ENCODE data around the gene C1QTNF12.
A peak's percentile ranks its signal among the peaks of the same experiment; 100 is the strongest.
"Not testable (repeated sequence)": the region's sequence is repeated elsewhere in the genome, so short reads cannot be mapped to it uniquely, and the experiment has no call there.

Gene C1QTNF12

GRCh38 chr1:1259540-1259939 lies 13.0 kb upstream of the C1QTNF12 start:
- no peak for DNase-seq (ENCODE audit: low read depth)

- DNase-seq (ENCODE audit: low read depth) = no peak
Observed at GRCh38 chr1:1259119-1259488, 12.6 kb upstream of the C1QTNF12 start.

GRCh38 chr1:1256956-1257871 lies 10.7 kb upstream of the C1QTNF12 start:
- no peak for DNase-seq (ENCODE audit: low read depth)

- no peak for DNase-seq (ENCODE audit: low read depth)
Observed at GRCh38 chr1:1255611-1256010, 9.1 kb upstream of the C1QTNF12 start.

DNA sequence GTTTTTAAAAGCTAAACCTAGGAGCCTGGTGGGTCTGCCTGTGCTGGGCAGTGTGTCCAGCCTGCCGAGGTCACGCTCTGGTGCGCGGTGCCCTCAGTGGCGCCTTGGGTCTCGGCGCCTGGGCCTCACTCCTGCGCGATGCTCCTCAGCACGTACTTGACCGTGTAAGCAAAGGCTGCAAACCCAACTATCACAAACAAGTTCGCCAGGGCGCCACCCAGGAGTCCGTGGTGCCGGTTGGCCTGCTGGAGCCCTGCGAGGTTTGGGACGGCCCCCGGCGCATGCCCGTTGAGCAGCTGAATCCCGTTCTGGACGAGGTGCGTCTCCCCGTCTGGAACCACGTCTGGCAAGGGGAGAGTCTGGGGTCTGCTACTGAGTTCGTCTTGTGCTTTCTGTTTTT lies 8.6 kb upstream of the C1QTNF12 start:
- no peak for DNase-seq (ENCODE audit: low read depth)

DNA sequence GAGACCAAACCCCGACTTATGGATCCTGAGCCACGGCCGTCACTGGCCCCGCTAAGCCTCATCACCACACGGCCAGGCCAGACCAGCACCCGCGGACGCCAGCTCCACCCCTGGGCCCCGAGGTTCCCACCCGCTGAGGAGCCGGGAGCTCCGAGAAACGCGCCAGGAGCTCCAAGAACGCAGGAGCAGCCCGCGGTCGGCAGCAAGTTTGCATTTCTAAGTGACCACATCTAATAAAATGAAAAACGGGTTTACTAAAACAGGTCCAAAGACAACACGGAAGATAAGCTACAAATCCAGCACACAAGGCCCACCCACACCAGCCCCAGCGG lies 8.1 kb upstream of the C1QTNF12 start:
- DNase-seq (ENCODE audit: low read depth) = no peak

DNA sequence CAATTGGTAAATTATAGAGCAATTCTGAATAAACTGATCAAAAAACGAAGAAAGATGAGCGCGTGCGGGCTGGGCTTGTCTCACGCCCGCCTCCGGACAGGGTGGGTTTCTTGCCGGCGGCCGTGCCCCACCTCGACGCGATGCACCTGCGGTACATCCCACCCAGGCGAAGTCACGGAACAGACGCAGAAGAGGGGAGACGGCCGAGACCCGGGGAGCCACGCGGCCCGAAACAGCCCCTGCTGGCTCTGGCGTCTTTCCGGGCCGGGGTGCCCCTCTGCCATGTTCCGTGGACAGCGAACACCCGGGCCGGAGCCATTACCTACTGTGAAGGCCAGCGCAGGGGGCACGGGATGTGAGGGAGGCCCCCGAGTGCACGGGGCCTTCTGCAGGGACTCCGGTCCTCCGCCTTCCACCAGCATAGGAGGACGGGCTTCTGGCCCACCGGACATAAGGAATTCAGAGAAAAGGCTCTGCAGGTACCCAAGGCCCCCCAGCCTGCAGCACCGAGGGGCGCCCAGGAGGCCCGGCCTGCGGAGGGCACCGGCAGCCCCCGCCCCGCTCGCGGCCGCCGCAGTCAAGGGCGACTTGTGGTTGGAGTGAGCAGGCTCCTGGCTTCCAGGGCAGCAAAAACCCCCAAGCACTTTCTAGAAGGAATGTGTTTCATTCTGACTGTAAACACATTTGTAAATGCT lies 7.6 kb upstream of the C1QTNF12 start:
- no peak for DNase-seq (ENCODE audit: low read depth)

DNA sequence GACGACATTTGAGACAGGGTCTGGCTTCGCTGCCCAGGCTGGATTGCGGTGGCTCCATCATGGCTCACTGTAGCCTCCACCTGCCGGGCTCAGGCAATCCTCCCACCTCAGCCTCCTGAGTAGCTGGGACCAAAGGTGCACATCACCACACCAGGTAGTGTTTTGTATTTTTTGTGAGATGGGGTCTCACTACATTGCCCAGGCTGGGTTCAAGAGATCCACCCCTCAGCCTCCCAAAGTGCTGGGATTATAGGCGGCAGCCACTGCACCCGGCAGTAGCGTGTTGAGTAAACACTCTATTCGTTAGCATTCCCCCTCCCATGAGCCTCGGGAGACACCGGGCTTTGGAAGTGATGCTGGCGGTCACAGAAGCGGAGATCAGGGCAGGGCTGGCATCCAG lies 6.8 kb upstream of the C1QTNF12 start:
- DNase-seq (ENCODE audit: low read depth) = no peak

DNA sequence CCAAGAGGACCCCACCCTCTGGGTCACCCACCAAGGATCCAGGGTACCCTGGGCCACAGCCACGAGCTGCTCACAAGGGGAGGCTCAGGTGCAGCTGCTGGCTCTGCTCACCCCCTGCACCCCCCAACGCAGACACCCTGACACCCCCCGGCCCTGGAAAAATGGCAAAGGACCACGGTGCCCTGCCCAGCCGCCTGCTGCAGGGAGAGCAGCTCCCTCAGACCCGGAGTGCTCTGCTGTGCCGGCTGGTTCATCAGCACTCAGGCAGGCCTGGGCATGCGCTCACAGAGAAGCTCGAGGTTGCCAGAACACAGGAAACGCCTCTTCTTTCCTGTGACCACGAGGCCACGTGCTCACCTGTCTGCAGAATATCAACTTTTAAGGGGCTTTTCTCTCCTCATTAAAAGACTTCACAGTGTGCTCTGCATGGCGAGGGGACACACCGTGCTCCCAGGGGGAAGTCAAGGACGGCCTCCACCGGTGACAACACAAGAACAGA lies 4.3 kb upstream of the C1QTNF12 start:
- peak; percentile 66 for DNase-seq (ENCODE audit: low read depth)

DNA sequence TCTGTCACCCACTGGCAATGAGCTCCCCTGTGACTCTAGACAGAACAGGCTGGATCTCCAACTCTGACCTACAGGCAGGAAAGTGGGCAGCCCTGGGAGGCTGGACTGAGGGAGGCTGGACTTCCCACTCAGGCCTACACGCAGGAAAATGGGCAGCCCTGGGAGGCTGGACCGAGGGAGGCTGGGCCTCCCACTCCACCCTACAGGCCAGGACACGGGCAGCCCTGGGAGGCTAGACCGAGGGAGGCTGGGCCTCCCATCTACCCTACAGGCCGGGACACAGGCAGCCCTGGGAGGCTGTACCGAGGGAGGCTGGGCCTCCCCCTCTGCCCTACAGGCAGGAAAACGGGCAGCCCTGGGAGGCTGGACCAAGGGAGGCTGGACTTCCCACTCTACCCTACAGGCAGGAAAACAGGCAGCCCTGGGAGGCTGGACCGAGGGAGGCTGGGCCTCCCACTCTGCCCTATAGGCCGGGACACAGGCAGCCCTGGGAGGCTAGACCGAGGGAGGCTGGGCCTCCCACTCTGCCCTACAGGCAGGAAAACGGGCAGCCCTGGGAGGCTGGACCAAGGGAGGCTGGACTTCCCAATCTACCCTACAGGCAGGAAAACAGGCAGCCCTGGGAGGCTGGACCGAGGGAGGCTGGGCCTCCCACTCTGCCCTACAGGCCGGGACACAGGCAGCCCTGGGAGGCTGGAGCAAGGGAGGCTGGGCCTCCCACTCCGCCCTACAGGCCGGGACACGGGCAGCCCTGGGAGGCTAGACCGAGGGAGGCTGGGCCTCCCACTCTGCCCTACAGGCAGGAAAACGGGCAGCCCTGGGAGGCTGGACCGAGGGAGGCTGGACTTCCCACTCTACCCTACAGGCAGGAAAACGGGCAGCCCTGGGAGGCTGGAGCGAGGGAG lies 1.7 kb upstream of the C1QTNF12 start:
- not testable (repeated sequence) for DNase-seq (ENCODE audit: low read depth)

DNA sequence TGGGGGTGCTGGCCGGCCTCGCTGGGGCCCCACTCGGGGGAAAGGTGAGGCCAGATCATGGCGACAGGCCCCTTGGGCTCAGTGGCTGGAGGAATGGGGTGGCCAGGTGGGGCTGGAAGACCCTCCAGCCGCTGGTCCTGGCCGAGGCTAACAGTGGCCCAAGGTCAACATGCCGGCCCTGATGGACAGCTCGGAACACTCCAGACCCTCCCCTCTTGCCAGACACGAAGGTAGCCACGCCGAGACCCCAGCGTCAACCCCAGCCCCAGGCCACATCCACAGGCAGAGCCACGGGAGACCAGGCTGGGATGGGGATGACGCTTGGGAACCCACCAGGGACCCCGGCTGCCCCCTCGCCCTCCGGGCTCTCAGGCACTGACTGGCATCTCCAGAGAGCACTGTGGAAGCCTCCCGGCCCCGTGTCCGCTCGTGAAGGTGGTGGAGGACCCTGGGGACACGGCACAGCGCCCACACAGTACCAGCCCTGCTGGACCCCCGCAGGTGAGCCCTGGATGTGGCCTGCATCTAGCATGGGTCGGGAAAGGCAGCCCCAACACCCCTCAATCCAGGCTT lies 905 bp upstream of the C1QTNF12 start:
- no peak for DNase-seq (ENCODE audit: low read depth)

DNA sequence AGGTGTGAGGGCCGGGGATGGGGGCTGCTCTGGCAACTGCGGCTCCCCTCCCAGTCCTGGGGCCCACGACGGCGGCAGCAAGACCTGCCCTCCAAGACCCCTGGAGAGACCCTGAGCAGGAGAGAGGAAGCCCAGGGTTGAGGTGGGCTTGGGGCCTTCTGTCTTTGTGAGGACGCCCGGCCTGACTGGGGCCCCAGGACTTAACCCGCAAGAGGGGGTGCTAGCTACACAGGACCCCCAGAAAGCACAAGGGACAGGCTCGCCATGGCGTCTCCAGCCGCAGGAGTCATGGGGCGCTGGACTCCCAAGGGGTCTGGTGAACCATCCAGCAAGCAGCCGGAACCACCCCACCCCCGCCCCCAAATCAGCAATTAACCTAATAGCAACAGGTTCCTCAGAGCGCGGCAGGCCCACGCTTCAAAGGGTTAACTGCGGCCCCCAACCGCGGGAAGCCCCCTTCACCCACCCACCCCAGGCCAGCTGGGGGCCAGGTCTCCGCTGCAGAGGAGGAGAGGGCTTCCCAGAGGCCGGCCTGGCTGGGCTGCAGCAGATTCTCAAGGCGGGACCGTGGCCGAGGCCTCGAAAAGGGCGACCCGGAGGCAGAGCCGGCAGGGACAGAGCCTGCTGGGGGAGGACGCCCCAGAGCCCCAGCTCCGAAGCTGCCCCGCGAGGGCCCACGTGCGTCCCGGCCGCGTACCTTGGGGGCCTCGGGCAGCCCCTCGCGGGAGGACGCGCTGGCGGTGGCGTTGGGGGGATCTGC lies 525 bp downstream of the C1QTNF12 start:
- no peak for DNase-seq (ENCODE audit: low read depth)

- no peak for DNase-seq (ENCODE audit: low read depth)
Observed at GRCh38 chr1:1245178-1245816, 1.2 kb downstream of the C1QTNF12 start.

DNA sequence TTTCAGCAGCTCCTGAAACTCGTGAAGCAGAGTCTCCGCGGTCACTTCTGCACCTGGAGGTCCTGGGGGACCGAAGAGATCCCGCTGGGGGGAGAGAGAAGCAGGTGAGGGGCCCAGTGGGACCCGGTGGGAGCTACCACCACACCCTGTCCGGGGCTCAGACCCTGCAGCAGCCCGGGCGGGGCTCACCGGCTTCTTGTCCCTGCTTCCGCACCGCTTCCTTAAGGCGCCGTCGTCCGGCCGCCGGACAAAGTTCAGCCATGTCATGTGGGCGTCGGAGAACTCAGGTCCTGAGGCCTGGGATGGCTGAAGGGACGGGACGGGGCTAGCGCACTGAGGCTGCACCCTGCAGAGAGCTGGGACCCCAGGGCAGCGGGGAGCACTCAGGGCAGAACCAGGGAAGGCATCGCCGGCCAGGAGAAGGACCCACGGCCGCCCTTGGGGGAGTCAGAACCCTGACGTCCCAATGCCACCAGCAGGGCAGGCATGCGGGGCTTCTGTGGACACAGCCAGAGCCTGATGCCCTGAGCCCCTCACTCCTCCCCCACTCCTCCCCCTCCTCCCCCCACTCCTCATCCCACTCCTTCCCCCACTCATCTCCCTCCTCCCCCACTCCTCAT lies 2.2 kb downstream of the C1QTNF12 start:
- no peak for DNase-seq (ENCODE audit: low read depth)

- no peak for DNase-seq (ENCODE audit: low read depth)
Observed at GRCh38 chr1:1243807-1244191, 2.7 kb downstream of the C1QTNF12 start.

DNA sequence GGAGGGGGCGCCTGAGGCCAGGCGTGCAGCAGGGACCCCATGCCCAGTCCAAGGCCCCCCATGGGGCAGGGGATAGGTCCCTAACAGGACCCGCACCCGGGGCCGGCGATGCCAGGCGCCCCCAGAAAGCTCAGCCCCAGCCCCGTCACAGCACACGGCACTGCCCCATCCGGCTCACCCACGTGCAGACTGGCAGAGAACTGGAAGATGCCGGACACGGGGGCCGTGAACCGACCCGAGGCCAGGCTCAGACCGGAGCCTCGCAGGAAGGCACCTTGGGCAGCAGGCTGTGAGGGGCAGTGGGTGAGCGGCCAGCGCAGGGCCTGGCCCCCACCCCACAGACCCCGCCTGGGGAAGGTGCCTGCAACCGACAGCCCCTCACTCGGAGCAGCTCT lies 3.3 kb downstream of the C1QTNF12 start:
- no peak for DNase-seq (ENCODE audit: low read depth)

DNA sequence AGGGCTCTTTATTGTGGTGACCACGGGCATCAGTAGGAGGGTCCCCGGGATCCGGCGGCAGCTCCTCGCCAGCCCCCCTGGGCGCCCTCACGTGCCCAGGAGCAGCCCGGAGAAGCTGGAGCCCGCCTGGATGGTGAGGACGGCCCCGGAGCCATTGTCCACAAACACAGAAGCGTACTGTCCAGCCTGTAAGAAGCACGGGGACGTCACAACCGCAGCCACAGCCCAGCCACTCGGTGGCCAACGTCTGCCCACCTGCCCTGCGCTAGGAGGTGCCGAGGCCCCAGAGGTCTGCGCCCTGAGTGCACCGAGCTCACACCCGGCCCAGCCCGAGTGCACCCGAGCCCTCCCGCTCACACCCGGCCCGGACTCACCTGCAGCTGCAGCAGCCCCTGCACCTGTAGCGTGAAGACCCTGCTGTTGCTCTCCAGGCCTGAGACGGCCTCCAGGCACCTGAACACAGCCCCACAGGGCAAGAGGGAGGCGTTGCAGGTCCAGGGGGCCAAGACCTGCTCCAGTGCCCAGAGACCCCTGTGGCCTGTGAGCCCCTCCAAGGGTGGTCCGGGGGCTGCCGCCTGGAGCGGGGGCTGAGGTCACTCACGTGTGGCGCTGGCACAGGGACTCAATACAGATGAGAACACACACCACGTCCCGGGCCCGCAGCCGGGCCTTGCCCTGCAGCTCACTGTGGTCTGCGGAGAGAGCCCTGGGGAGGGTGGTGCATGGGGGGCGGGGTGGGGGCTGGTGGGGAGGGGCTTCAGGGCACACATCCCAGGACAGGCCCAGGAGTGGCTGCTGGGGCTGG lies 3.9 kb downstream of the C1QTNF12 start:
- no peak for DNase-seq (ENCODE audit: low read depth)

DNA sequence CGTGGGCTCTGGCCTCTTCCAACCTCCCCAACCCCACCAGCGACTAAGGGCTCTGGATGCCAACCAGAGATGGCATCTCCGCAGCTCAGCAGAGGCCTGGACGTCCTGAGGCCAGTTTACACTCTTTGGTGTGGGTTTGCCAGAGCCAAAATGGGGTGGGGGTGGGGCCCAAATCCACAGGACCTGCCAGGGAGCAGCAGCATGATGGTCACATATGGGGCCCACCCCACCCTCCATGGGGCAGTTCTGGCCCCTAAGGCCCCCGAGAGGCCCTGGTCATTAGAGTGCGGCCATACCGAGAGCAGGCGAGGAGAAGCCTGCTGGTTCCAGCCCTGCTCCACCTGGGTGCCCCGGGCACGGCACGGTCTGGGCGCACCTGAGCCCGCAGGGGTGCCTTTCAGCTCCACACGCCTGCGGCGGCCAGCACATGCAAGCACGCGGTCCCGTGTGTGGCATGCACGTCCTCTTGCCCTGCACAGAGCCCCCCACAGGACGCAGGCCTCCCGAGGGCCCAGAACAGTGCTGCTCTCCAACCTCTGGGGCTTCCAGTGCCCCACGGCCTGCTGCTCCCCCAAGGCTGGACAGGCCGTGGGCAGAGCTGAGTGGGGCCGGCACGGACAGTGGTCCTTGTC lies 4.8 kb downstream of the C1QTNF12 start:
- DNase-seq (ENCODE audit: low read depth) = no peak

Data from T-helper 22 cell (primary cell).